ENCODE measurements around the gene DYNLT2B. TPM values are rescaled to one million over a fixed set of nuclear protein-coding genes. Genes with fewer than 3 reads are reported as not detected.

Gene DYNLT2B
- polyA plus RNA-seq, 4 donors, result 4.0 to 12.2 (median 8.2) TPM

- FAIRE-seq, result no peak
- H3K9me3 ChIP-seq (ENCODE audit: control insufficient read depth in 2 of 2, insufficient read depth in 1 of 2, low read depth in 1 of 2, low read length in 1 of 2), result peaks cover 0 to 14% of the 10 kb centered on the region in 2 donors
- DNase-seq, result no peak
- H3K27me3 ChIP-seq (ENCODE audit: control insufficient read depth in 3 of 3, insufficient read depth in 3 of 3, low read length in 3 of 3), result no peaks in the 10 kb centered on the region
- H3K27ac ChIP-seq (ENCODE audit: low read depth in 1 of 3, low read length in 2 of 3), result peak overlapping the region in 1 of 3 donors; percentile 32
- no peak overlapping the region for H3K4me3 ChIP-seq (ENCODE audit: low read depth in 1 of 3, low read length in 3 of 3)
- peaks cover 4 to 21% (median 16%) of the 10 kb centered on the region in 3 donors for H3K36me3 ChIP-seq (ENCODE audit: control insufficient read depth in 3 of 3, insufficient read depth in 2 of 3, low read depth in 1 of 3, low read length in 3 of 3)
- WGBS, 3 donors, result 87 to 96% (median 91%) methylated on average over 5 of the region's 5 CpGs
- H3K4me1 ChIP-seq (ENCODE audit: control insufficient read depth in 3 of 3, insufficient read depth in 2 of 3, low read depth in 1 of 3, low read length in 2 of 3), result peaks cover 0 to 9% (median 4%) of the 10 kb centered on the region in 3 donors
Observed at GRCh38 chr3:196275126-196275525, 42.9 kb downstream of the DYNLT2B start.

- peaks cover 4 to 25% (median 16%) of the 10 kb centered on the region in 3 donors for H3K36me3 ChIP-seq (ENCODE audit: control insufficient read depth in 3 of 3, insufficient read depth in 2 of 3, low read depth in 1 of 3, low read length in 3 of 3)
- no peak overlapping the region for H3K4me3 ChIP-seq (ENCODE audit: low read depth in 1 of 3, low read length in 3 of 3)
- FAIRE-seq (no peak), DNase-seq (peak in 1 of 2 donors; percentile 58)
- no peaks in the 10 kb centered on the region for H3K27me3 ChIP-seq (ENCODE audit: control insufficient read depth in 3 of 3, insufficient read depth in 3 of 3, low read length in 3 of 3)
- WGBS, 3 donors, result 71 to 83% (median 79%) methylated on average over 5 of the region's 5 CpGs
- H3K27ac ChIP-seq (ENCODE audit: low read depth in 1 of 3, low read length in 2 of 3), result peak overlapping the region in 2 of 3 donors; percentile 14 to 77
- H3K4me1 ChIP-seq (ENCODE audit: control insufficient read depth in 3 of 3, insufficient read depth in 2 of 3, low read depth in 1 of 3, low read length in 2 of 3), result peaks cover 0 to 7% (median 4%) of the 10 kb centered on the region in 3 donors
- H3K9me3 ChIP-seq (ENCODE audit: control insufficient read depth in 2 of 2, insufficient read depth in 1 of 2, low read depth in 1 of 2, low read length in 1 of 2), result peaks cover 0 to 14% of the 10 kb centered on the region in 2 donors
Observed at GRCh38 chr3:196274585-196274984, 43.5 kb downstream of the DYNLT2B start.

GRCh38 chr3:196273655-196274054 is 44.4 kb downstream of the DYNLT2B start:
- WGBS, 3 donors, result 96 to 99% (median 97%) methylated on average over 12 of the region's 12 CpGs
- Histone ChIP-seq H3K9me3 (ENCODE audit: control insufficient read depth in 2 of 2, insufficient read depth in 1 of 2, low read depth in 1 of 2, low read length in 1 of 2) (peaks cover 0 to 14% of the 10 kb centered on the region in 2 donors), H3K27me3 (ENCODE audit: control insufficient read depth in 3 of 3, insufficient read depth in 3 of 3, low read length in 3 of 3) (no peaks in the 10 kb centered on the region), H3K4me3 (ENCODE audit: low read depth in 1 of 3, low read length in 3 of 3) (no peak overlapping the region), H3K27ac (ENCODE audit: low read depth in 1 of 3, low read length in 2 of 3) (peak overlapping the region in 2 of 3 donors; percentile 36 to 77), H3K4me1 (ENCODE audit: control insufficient read depth in 3 of 3, insufficient read depth in 2 of 3, low read depth in 1 of 3, low read length in 2 of 3) (peaks cover 0 to 4% (median 2%) of the 10 kb centered on the region in 3 donors), H3K36me3 (ENCODE audit: control insufficient read depth in 3 of 3, insufficient read depth in 2 of 3, low read depth in 1 of 3, low read length in 3 of 3) (peaks cover 4 to 28% (median 19%) of the 10 kb centered on the region in 3 donors)
- DNase-seq, result no peak
- FAIRE-seq, result no peak

DNA sequence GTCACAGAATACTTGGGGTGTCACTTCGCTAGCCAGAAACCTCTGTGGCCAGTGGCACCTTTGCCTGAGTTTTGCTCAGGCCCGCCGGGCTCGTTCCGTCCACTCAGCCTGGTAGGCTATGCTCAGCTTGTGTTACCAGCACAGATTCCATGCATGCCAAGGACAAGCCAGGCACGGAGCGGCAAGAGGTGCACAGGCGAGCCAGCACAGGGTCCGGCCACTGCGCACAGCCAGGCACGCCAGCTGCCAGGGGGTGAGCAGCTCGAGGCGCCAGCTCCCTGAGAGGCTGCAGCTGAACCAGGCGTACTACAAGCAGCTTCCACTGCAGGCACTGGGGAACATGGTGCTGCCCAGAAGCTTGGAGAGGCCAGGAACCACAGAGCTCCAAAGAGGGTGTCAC is 45.2 kb downstream of the DYNLT2B start:
- DNase-seq (no peak), FAIRE-seq (no peak)
- Histone ChIP-seq H3K9me3 (ENCODE audit: control insufficient read depth in 2 of 2, insufficient read depth in 1 of 2, low read depth in 1 of 2, low read length in 1 of 2) (peaks cover 0 to 14% of the 10 kb centered on the region in 2 donors), H3K27ac (ENCODE audit: low read depth in 1 of 3, low read length in 2 of 3) (no peak overlapping the region), H3K4me3 (ENCODE audit: low read depth in 1 of 3, low read length in 3 of 3) (no peak overlapping the region), H3K4me1 (ENCODE audit: control insufficient read depth in 3 of 3, insufficient read depth in 2 of 3, low read depth in 1 of 3, low read length in 2 of 3) (peaks cover 0 to under 1% (median 0%) of the 10 kb centered on the region in 3 donors), H3K27me3 (ENCODE audit: control insufficient read depth in 3 of 3, insufficient read depth in 3 of 3, low read length in 3 of 3) (no peaks in the 10 kb centered on the region), H3K36me3 (ENCODE audit: control insufficient read depth in 3 of 3, insufficient read depth in 2 of 3, low read depth in 1 of 3, low read length in 3 of 3) (peaks cover 4 to 33% (median 19%) of the 10 kb centered on the region in 3 donors)
- WGBS, 3 donors, result 97 to 98% (median 97%) methylated on average over 14 of the region's 14 CpGs

DNA sequence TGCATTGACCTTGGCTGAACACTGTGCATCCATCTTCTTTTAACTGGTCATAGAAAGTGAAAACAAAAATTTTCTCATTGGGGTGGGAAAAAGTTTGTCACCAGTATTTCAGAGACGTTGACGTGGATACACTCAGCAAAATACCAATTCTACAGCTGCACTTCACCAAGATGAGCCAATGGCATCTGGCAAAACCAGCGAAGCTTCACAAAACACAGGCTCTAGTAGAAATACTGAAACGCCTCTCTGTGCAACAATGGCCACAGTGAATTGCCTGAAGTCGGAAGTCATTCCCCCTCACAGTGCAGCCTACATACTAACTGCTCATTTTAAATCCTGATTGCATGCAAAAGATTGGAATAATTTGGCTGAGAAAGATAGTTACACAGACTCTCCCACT is 47.5 kb downstream of the DYNLT2B start:
- Histone ChIP-seq H3K27ac (ENCODE audit: low read depth in 1 of 3, low read length in 2 of 3) (no peak overlapping the region), H3K4me3 (ENCODE audit: low read depth in 1 of 3, low read length in 3 of 3) (no peak overlapping the region), H3K27me3 (ENCODE audit: control insufficient read depth in 3 of 3, insufficient read depth in 3 of 3, low read length in 3 of 3) (no peaks in the 10 kb centered on the region), H3K9me3 (ENCODE audit: control insufficient read depth in 2 of 2, insufficient read depth in 1 of 2, low read depth in 1 of 2, low read length in 1 of 2) (peaks cover 0 to 14% of the 10 kb centered on the region in 2 donors), H3K36me3 (ENCODE audit: control insufficient read depth in 3 of 3, insufficient read depth in 2 of 3, low read depth in 1 of 3, low read length in 3 of 3) (peaks cover 7 to 54% (median 19%) of the 10 kb centered on the region in 3 donors), H3K4me1 (ENCODE audit: control insufficient read depth in 3 of 3, insufficient read depth in 2 of 3, low read depth in 1 of 3, low read length in 2 of 3) (no peaks in the 10 kb centered on the region)
- WGBS, 3 donors, result 89 to 95% (median 94%) methylated on average over 5 of the region's 5 CpGs
- FAIRE-seq, result no peak
- DNase-seq, result no peak

GRCh38 chr3:196268284-196269163 is 49.5 kb downstream of the DYNLT2B start:
- DNase-seq (no peak), FAIRE-seq (no peak)
- Histone ChIP-seq H3K27me3 (ENCODE audit: control insufficient read depth in 3 of 3, insufficient read depth in 3 of 3, low read length in 3 of 3) (no peaks in the 10 kb centered on the region), H3K4me3 (ENCODE audit: low read depth in 1 of 3, low read length in 3 of 3) (no peak overlapping the region), H3K36me3 (ENCODE audit: control insufficient read depth in 3 of 3, insufficient read depth in 2 of 3, low read depth in 1 of 3, low read length in 3 of 3) (peaks cover 7 to 51% (median 18%) of the 10 kb centered on the region in 3 donors), H3K4me1 (ENCODE audit: control insufficient read depth in 3 of 3, insufficient read depth in 2 of 3, low read depth in 1 of 3, low read length in 2 of 3) (no peaks in the 10 kb centered on the region), H3K27ac (ENCODE audit: low read depth in 1 of 3, low read length in 2 of 3) (no peak overlapping the region), H3K9me3 (ENCODE audit: control insufficient read depth in 2 of 2, insufficient read depth in 1 of 2, low read depth in 1 of 2, low read length in 1 of 2) (peaks cover 0 to 9% of the 10 kb centered on the region in 2 donors)
- 75 to 78% (median 77%) methylated on average over 9 of the region's 9 CpGs for WGBS, 3 donors

DNA sequence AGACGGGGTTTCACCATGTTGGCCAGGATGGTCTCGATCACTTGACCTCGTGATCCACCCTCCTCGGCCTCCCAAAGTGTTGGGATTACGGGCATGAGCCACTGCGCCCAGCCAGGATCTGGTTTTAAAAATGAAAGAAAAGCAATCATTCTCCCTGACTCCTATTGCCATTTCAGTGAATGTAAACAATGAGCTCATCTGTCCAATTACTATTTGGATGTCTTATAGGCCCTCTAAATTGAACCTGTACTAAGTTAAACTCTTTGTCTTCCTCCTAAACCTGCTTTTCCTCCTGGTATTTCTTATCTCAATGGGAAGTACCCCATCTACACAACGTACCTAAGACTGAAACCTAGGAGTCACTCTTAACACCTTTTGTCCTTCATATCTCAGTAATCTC is 54.2 kb downstream of the DYNLT2B start:
- Histone ChIP-seq H3K27me3 (ENCODE audit: control insufficient read depth in 3 of 3, insufficient read depth in 3 of 3, low read length in 3 of 3) (no peaks in the 10 kb centered on the region), H3K4me1 (ENCODE audit: control insufficient read depth in 3 of 3, insufficient read depth in 2 of 3, low read depth in 1 of 3, low read length in 2 of 3) (no peaks in the 10 kb centered on the region), H3K4me3 (ENCODE audit: low read depth in 1 of 3, low read length in 3 of 3) (no peak overlapping the region), H3K9me3 (ENCODE audit: control insufficient read depth in 2 of 2, insufficient read depth in 1 of 2, low read depth in 1 of 2, low read length in 1 of 2) (no peaks in the 10 kb centered on the region), H3K36me3 (ENCODE audit: control insufficient read depth in 3 of 3, insufficient read depth in 2 of 3, low read depth in 1 of 3, low read length in 3 of 3) (peaks cover 3 to 51% (median 4%) of the 10 kb centered on the region in 3 donors), H3K27ac (ENCODE audit: low read depth in 1 of 3, low read length in 2 of 3) (no peak overlapping the region)
- FAIRE-seq (no peak), DNase-seq (no peak)
- WGBS, 3 donors, result 83 to 90% (median 85%) methylated on average over 7 of the region's 7 CpGs

GRCh38 chr3:196260784-196261183 is 57.3 kb downstream of the DYNLT2B start:
- DNase-seq (no peak), FAIRE-seq (no peak)
- Histone ChIP-seq H3K36me3 (ENCODE audit: control insufficient read depth in 3 of 3, insufficient read depth in 2 of 3, low read depth in 1 of 3, low read length in 3 of 3) (peaks cover 5 to 39% (median 9%) of the 10 kb centered on the region in 3 donors), H3K4me3 (ENCODE audit: low read depth in 1 of 3, low read length in 3 of 3) (no peak overlapping the region), H3K9me3 (ENCODE audit: control insufficient read depth in 2 of 2, insufficient read depth in 1 of 2, low read depth in 1 of 2, low read length in 1 of 2) (no peaks in the 10 kb centered on the region), H3K27ac (ENCODE audit: low read depth in 1 of 3, low read length in 2 of 3) (no peak overlapping the region), H3K4me1 (ENCODE audit: control insufficient read depth in 3 of 3, insufficient read depth in 2 of 3, low read depth in 1 of 3, low read length in 2 of 3) (no peaks in the 10 kb centered on the region), H3K27me3 (ENCODE audit: control insufficient read depth in 3 of 3, insufficient read depth in 3 of 3, low read length in 3 of 3) (no peaks in the 10 kb centered on the region)
- WGBS, 3 donors, result 97 to 99% (median 99%) methylated on average over 4 of the region's 4 CpGs

All from small intestine (tissue), 7 donors.